Breast epithelium (tissue), 4 donors: Measurements from ENCODE around the gene TBCCD1. TPM values are rescaled to one million over a fixed set of nuclear protein-coding genes. Genes with fewer than 3 reads are reported as not detected.

Source experiments
- DNase-seq, 2 donors: peaks; one replicate each; pipeline ENCODE4 v3.0.0-alpha.2; 2019; ENCODE audit warnings: low spot score in 2 of 2
- H3K27ac ChIP-seq, 2 donors: fragments of 200-600 bp; sonication (generic) in 1 of 2; one replicate each; pipeline ENCODE4 v1.5.1; 2016 to 2019; ENCODE audit warnings: mild to moderate bottlenecking in 1 of 2
- H3K27me3 ChIP-seq, 2 donors: fragments of 200-600 bp; sonication (generic) in 1 of 2; one replicate each; pipeline versions ENCODE4 v1.5.1 to v1.6.0; 2017 to 2019; ENCODE audit warnings: control low read depth in 1 of 2, mild to moderate bottlenecking in 1 of 2
- H3K36me3 ChIP-seq: fragments of 200-600 bp; one replicate; pipeline ENCODE4 v1.5.1; 2019
- H3K4me1 ChIP-seq, 2 donors: fragments of 200-600 bp; sonication (generic); one replicate each; pipeline ENCODE4 v1.5.1; 2016 to 2019; ENCODE audit warnings: control low read depth in 1 of 2
- H3K4me3 ChIP-seq, 3 donors: fragments of 200-600 bp; sonication (generic); 1 replicate in 2 of 3; 2 replicates in 1 of 3; pipeline ENCODE4 v1.5.1; 2016 to 2019; ENCODE audit warnings: mild to moderate bottlenecking in 3 of 3, moderate library complexity in 2 of 3
- H3K9me3 ChIP-seq, 2 donors: fragments of 200-600 bp; sonication (generic) in 1 of 2; one replicate each; pipeline ENCODE4 v1.5.1; 2016 to 2019; ENCODE audit warnings: control low read depth in 1 of 2
- CTCF ChIP-seq, 3 donors: fragments of 450-650 bp; IDR thresholded peaks; one replicate each; pipeline ENCODE4 v1.5.1; 2016 to 2017; ENCODE audit warnings: antibody characterized with exemption in 3 of 3, mild to moderate bottlenecking in 3 of 3, moderate library complexity in 3 of 3
- POLR2A ChIP-seq: fragments of 450-650 bp; IDR thresholded peaks from one replicate; pipeline ENCODE4 v1.6.1; 2016; ENCODE audit warnings: antibody characterized with exemption, mild to moderate bottlenecking, moderate library complexity
- POLR2AphosphoS5 ChIP-seq, 3 donors: sonication (generic); formaldehyde crosslinking; IDR thresholded peaks; one replicate each; pipeline ENCODE4 v1.6.1; 2017; ENCODE audit warnings: antibody characterized with exemption in 3 of 3
- intact Hi-C: fragments of 100-400 bp; cut with DNase I; formaldehyde crosslinking; loops from one replicate; pipeline ENCODE4 v1.15.1; 2023; ENCODE audit warnings: low total_unique reads
- total RNA-seq, 3 donors: library from RNA; depleted of rRNA; stranded (reverse); fragments of >200 nt; gene quantifications; one replicate each; pipeline ENCODE4 v1.1.0, GENCODE V29; 2016

TBCCD1 gene
- total RNA-seq: 10 to 100 TPM; 15.0 to 19.6 (median 17.4) TPM

- Histone ChIP-seq H3K27me3 (no peaks in the 10 kb centered on the region), H3K4me1 (peaks cover 4 to 5% of the 10 kb centered on the region in 2 donors), H3K27ac (peak within 1 kb of the TSS; percentile 87 to 88), H3K4me3 (peak within 1 kb of the TSS; percentile 86 to 96 (median 88)), H3K9me3 (no peaks in the 10 kb centered on the region), H3K36me3 (no peaks in the 10 kb centered on the region)
- TF ChIP-seq POLR2A (peak; percentile 27), POLR2AphosphoS5 (IDR thresholded peaks at IDR 0.05) (peak; percentile 74 to 81 (median 77)), CTCF (IDR thresholded peaks at IDR 0.05) (no peak)
- intact Hi-C loops: no loop called here
- DNase-seq: peak; percentile 88 to 91
Measured at GRCh38 chr3:186567072-186567921, at the start of gene TBCCD1. Gene TBCCD1 (minus strand): TSS chr3:186567339. CDS start chr3:186564329, 3,010 bp downstream.

GRCh38 chr3:186616299-186616617 lies 49.1 kb upstream of the TBCCD1 start:
- Histone ChIP-seq H3K4me1 (no peaks in the 10 kb centered on the region), H3K4me3 (no peak overlapping the region), H3K9me3 (no peaks in the 10 kb centered on the region), H3K27me3 (peaks cover 0 to 14% of the 10 kb centered on the region in 2 donors), H3K27ac (no peak overlapping the region), H3K36me3 (no peaks in the 10 kb centered on the region)
- TF ChIP-seq POLR2AphosphoS5 (IDR thresholded peaks at IDR 0.05) (no peak), POLR2A (no peak), CTCF (IDR thresholded peaks at IDR 0.05) (no peak)
- intact Hi-C loops: no loop called here
- no peak for DNase-seq

- Histone ChIP-seq H3K9me3 (no peaks in the 10 kb centered on the region), H3K27me3 (peaks cover 0 to 10% of the 10 kb centered on the region in 2 donors), H3K4me1 (no peaks in the 10 kb centered on the region), H3K4me3 (no peak overlapping the region), H3K27ac (no peak overlapping the region), H3K36me3 (no peaks in the 10 kb centered on the region)
- DNase-seq: peak; percentile 62 to 76
- TF ChIP-seq POLR2AphosphoS5 (IDR thresholded peaks at IDR 0.05) (no peak), POLR2A (no peak), CTCF (IDR thresholded peaks at IDR 0.05) (peak; percentile 87 to 96 (median 87))
- intact Hi-C loops: no loop called here
Measured at GRCh38 chr3:186614597-186615483, 47.7 kb upstream of the TBCCD1 start.

- Histone ChIP-seq H3K9me3 (no peaks in the 10 kb centered on the region), H3K36me3 (no peaks in the 10 kb centered on the region), H3K27me3 (peaks cover 0 to 10% of the 10 kb centered on the region in 2 donors), H3K4me1 (no peaks in the 10 kb centered on the region), H3K27ac (no peak overlapping the region), H3K4me3 (no peak overlapping the region)
- TF ChIP-seq CTCF (IDR thresholded peaks at IDR 0.05) (no peak), POLR2AphosphoS5 (IDR thresholded peaks at IDR 0.05) (no peak), POLR2A (no peak)
- intact Hi-C loops: no loop called here
- DNase-seq: no peak
Measured at GRCh38 chr3:186614266-186614596, 47.1 kb upstream of the TBCCD1 start.
